Stimulated activated CD8-positive, alpha-beta memory T cell treated with anti-CD3 and anti-CD28 coated beads, Interleukin-2, amount 100 ng/mL, for 1 hour (primary cell): ENCODE measurements around the gene SLC12A4.
"Not testable (repeated sequence)": the region's sequence is repeated elsewhere in the genome, so short reads cannot be mapped to it uniquely, and the experiment has no call there.

Experiments used
- DNase-seq, 2 donors: peaks; one replicate each; pipeline ENCODE4 v3.0.0-alpha.2; 2020; ENCODE audit warnings: low read depth in 2 of 2

SLC12A4 gene

GRCh38 chr16:67926181-67926750, 42.2 kb downstream of the SLC12A4 start:
- DNase-seq: no peak

DNA sequence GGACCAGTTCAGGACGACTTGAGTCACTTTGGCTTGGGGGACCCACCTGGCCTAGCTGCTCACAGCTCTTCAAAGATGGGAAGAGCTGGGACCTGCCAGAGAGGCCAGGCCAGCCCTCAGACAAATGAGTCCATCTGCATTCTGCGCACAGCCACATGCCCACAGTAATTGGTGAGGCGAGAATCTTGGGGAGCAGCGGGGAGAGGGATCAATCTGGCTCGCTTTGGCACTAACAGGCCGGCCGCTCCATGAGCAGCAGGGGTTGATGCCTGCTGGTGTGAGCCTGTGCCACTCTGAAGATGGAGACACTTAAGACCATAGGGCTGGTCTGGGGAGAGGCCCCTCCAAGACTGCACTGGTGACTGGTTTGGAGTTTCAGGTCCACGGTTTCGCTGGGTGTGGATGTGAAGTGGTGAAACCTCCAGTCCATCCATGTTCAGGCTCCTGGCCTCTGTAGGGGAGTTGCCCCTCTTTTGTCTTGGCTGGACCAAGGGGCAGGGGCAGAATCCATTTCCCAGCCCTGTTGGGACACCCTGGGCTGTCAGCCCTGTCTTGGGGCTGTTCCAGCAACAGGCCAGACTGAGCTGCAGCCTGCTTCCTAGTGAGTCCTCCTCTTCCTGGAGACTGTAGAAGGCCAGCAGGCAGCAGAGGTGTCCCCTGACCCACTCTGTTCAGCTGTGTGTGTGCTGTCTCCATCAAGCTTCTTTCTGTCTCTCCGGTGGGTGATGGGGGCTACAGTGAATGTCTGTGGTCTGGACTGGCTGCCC, 44.1 kb downstream of the SLC12A4 start:
- DNase-seq: no peak

GRCh38 chr16:67923414-67924116, 44.9 kb downstream of the SLC12A4 start:
- no peak for DNase-seq

- DNase-seq: no peak
Measured at GRCh38 chr16:67922740-67923139, 45.7 kb downstream of the SLC12A4 start.

GRCh38 chr16:67922221-67922620, 46.2 kb downstream of the SLC12A4 start:
- no peak for DNase-seq

DNA sequence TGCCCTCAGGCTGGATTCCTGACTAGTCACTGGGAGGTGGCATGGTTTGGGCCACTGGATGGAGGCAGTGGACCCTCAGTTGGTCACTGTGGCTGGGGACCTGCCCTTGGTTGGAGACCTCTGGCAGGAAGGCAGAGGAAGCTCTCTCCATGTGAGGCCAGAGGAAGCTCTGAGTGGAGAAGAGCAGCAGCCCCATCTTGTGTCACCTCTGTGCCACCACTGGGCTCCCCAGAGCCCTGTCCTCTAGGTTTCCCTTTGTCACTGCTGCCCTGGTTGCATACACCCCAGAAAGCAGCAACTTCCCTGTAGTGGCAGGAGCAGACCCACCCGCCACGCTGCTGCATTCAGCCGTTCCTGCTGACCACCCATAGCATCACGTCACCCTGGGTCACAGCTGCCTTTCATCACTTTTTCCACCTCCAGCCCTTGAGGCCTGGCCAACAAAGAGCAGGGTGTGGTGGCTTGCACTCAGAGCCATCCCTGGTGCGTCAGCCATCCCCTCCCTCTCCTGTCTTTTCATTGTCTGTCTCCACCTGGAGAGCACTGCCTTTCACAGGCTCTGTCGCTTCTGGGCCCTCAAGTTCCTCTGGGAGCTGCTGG, 48.7 kb downstream of the SLC12A4 start:
- DNase-seq: no peak

GRCh38 chr16:67917852-67918236, 50.6 kb downstream of the SLC12A4 start:
- DNase-seq: no peak

DNA sequence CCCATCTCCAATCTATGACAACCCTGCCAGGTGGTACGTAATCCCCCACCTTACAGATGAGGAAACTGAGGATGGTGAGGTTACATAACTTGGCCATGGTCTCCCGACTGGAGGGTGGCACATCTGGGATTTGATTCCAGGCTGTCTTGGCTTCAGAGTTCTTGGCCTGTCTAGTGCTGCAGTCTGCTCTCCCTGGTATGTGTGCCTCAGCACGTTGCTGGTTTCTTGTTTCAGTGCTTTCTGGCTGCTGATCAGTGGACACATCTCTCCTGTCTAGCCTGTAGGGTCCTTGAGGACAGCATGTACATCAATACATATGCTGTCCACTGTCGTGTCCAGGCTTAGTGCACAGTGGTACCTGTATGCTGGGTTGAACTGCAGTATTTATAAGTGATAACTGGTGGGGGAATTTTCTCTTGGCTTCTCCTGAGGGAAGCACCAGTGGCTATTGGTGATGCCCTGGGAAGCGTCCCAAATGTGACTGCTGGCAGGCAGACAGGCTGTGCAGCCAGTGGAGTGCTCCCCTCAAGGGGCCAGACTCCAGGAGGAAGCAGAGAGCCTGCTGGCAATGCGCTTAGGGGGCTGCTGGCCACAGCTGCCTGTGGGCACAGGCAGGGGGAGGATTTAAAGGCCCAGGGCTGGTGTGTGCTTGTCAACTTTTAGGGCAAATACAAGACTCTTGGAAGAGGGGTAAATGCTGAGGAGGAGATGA, 51.1 kb downstream of the SLC12A4 start:
- DNase-seq: no peak

DNA sequence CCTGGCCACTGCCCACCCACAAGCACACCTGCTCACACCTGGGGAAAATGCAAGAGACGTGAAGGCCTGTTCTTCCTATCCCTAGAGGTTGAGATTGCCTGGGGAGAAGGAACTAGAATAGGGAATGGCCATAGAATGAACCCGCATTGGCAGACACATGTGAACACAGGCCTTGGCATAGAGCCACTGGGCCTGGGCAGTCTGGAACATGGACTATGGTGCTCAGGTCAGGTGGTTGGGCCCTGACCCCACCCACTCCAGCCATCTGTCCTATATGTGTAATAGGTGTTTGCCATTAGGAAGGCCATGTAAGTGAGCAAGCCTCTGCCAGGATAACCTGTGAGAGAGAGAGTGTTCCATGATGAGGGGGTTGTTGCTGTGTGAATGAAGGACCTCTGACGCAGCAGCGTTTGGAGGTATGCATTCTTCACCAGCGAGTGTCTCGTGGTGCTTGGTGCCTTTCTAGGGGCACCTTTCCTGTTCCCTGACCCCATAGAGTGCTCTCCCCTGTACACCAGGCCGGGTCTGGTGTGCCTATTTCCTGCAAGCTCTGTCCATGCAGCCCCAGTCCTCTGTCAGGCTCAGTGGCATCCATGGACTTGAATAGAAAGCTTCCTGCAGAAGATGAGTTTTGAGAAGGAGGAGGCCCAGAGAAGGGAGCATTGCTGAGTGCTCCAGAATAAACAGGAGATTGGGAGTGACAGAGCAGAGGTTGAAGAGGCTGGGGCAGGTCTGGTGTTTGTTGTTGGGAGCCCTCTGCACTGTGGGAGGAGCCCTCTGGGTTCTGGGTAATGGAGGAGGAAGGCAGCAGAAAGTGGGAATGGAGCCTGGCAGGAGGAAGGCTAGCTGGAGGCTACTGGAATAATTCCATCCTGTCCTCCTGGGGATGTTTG, 52.4 kb downstream of the SLC12A4 start:
- no peak for DNase-seq

GRCh38 chr16:67915496-67915769, 53.0 kb downstream of the SLC12A4 start:
- DNase-seq: not testable (repeated sequence)

DNA sequence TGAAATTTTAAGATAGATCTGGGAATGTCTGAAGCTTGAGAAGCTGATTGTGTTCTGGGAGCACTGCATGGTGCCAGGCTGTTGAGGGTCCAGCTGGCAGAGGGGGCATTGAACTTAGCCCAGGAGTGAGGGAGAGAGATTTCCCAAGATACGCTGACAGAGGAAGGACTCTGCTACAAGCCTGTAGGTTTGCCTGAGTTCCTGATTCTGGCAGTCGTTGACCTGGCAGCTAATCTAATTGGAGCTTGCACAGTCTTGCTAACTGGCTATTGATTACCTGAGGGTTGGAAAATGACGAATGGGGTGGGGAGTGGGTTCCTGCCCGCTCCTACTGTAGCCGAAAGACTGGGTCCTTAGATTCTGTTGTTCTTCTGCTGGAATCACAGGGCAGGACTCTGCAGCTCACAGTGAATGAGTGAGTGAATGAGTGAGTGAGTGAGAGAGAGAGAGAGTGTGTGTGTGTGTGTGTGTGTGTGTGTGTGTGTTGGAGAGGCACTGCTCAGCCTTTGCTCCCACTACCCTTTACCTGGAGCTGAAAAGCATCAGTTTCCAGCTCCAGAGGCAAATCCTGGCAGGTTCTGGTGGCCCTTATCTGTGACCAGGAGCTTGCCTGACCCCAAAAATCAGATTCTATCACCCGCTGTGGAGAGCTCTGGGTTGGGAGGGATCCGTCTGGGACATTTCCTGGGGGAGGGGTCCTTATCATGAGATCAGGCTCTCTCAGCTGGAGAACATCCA, 53.5 kb downstream of the SLC12A4 start:
- no peak for DNase-seq

GRCh38 chr16:67910158-67910557, 58.3 kb downstream of the SLC12A4 start:
- DNase-seq: no peak

DNA sequence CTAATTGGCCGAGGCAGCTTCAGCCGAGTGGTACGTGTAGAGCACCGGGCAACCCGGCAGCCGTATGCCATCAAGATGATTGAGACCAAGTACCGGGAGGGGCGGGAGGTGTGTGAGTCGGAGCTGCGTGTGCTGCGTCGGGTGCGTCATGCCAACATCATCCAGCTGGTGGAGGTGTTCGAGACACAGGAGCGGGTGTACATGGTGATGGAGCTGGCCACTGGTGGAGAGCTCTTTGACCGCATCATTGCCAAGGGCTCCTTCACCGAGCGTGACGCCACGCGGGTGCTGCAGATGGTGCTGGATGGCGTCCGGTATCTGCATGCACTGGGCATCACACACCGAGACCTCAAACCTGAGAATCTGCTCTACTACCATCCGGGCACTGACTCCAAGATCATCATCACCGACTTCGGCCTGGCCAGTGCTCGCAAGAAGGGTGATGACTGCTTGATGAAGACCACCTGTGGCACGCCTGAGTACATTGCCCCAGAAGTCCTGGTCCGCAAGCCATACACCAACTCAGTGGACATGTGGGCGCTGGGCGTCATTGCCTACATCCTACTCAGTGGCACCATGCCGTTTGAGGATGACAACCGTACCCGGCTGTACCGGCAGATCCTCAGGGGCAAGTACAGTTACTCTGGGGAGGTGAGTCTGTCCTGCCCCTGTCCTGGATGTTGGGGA, 59.2 kb downstream of the SLC12A4 start:
- DNase-seq: no peak

GRCh38 chr16:67907397-67908180, 60.8 kb downstream of the SLC12A4 start:
- DNase-seq: no peak

DNA sequence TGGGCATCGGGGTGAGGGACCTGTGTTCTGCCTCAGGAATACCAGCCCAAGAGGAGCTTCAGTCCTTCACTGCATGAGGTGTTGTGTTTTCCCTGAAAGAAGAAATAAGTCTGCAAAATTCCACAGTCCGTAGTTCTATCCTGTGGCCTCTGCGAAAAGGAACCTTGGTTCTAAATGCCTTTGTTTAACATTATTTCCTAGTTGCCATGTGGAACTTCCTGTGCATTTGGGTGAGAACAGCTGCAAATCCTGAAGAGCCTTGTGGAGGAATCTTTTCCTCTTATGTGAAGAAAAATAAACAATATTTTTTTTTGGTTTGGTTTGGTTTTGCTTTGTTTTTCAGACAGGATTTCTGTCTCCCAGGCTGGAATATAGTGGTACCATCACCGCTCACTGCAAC, 65.6 kb downstream of the SLC12A4 start:
- no peak for DNase-seq

- DNase-seq: no peak
Measured at GRCh38 chr16:67901734-67902133, 66.7 kb downstream of the SLC12A4 start.

- DNase-seq: no peak
Measured at GRCh38 chr16:67897231-67897630, 71.2 kb downstream of the SLC12A4 start.

GRCh38 chr16:67893743-67894399, 74.6 kb downstream of the SLC12A4 start:
- no peak for DNase-seq
